GM11168 (cell line): ENCODE results near the gene WIPF3.

Experiments
- in situ Hi-C: fragments of 300-500 bp; cut with MboI; formaldehyde crosslinking; loops from one replicate; pipeline ENCODE4 v1.12.0; 2022; ENCODE audit warnings: low sequenced_read_pairs; ENCODE audit not compliant: unreplicated experiment

The WIPF3 gene, protein sequence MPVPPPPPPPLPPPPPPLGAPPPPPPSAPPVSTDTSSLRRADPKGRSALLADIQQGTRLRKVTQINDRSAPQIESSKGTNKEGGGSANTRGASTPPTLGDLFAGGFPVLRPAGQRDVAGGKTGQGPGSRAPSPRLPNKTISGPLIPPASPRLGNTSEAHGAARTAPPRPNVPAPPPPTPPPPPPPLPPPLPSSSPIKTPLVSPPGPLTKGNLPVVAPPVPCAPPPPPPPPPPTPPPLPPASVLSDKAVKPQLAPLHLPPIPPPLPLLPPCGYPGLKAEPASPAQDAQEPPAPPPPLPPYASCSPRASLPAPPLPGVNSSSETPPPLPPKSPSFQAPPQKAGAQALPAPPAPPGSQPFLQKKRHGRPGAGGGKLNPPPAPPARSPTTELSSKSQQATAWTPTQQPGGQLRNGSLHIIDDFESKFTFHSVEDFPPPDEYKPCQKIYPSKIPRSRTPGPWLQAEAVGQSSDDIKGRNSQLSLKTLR

DNA sequence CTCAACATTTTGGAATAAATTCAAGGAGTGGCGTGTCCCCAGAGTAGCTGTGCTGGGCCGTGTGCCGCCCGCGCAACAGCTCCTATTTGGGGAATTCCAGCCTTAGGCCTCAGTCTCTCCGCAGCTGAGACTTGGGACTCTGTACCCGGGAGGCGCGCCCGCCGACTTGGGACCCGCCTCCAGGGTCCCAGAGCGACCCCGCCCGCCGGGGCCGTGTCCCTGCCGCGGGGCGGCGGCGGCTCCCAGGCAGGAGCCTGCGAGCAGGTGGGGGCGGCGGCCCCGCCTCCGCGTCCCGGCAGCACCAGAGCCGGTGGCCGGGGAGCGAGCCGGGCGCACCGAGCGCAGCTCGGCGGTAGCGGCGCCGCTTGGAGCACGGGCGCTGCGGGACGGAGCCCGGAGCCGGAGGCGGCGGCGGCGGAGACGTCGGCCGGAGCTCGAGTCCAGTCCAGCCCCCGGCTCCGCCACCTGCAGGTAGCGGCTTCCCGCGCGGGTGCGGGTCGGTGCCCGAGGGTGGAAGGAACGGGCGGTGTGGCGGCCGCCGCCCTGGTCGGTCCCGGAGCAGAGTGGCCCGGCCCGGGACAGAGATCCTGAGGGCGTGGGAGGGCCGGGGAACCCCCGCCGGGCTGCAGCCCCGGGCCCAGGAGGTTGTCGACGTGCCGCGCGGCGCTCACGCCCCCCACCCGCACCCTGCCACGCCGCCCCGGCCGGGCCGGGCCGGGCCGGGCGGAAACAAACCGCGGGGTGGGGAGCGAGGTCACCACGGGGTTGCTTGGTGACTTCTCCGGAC is at the start of gene WIPF3:
Gene WIPF3, plus strand, starts transcription at position 301 of the 787 bp plus-strand sequence. CDS start 28,217 bp downstream, outside the sequence.
- in situ Hi-C loops: no loop called here

DNA sequence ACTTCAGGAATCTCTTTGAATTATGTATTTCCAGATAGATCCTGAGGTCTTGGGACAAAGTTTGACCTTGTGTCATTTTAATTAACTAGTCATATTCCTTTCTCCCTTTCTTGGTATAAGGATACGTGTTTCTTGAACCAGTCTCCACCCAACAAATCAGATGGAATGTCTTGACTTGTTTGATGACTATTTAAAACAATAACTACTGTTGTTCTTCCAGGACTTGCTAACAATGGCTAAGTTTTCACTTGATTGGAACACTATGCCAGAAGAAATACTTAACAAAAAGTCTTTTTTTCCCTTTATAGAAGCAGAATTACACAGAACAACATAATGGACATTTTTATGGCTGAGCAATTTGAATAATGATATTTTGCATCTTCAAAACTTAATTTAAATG is 43.0 kb upstream of the WIPF3 start:
- in situ Hi-C loops: no loop called here

DNA sequence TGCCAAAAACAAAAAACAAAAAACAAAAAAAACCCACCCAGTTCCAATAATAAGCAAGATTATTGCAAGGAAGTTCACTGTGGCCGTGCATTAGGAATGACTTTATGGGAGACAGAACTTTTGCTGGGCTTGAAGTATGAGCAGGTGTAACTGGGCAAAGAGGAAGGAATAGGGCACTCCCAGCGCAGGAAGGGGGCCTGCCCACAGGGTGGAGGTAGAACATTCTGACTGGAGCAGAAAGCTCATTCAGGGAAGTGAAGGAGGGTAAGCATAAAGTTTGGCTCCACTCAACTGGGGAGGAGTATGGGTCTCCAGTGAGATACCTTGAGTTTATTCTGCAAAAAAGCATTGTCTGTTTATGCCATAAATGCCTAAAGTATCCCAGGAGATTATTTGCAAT is 42.1 kb upstream of the WIPF3 start:
- in situ Hi-C loops: no loop called here

DNA sequence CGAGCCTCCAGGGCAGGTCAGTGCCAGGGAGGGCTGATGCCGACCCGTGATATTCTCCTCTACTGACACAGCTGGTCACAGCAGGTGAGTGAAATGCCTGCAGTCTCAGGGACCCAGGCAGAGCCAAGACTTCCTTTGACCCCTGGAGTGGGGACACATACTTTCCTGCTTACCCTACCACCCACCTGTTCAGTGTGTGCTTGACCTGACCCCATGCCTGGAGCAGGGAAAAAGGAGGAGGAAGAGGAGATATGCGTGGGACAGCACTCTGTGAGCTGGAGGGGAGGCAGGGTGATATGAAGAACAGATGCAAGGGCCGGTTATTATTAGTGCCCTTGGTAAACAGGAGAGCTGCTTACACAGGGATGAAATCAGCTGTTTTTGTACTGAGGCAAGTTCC is 40.8 kb upstream of the WIPF3 start:
- in situ Hi-C loops: no loop called here

DNA sequence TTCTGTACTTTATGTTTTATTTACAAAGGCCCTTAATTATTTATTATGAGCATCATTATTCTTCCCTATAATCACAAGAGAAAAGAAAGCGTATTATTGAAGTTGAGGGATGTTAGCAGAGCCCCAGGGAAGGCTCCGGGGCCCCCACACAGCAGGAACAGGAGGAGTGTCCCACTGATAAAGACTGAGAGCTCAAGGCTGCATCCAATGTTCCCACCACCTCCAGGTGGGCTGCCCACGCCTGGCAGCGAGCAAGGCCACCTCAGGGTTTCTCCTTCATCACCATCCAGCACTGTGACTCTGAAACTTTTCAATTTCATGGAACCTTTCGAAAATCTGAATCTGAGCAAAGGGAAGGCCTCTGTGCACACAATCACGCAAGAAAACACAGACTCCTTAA is 35.9 kb upstream of the WIPF3 start:
- in situ Hi-C loops: no loop called here

DNA sequence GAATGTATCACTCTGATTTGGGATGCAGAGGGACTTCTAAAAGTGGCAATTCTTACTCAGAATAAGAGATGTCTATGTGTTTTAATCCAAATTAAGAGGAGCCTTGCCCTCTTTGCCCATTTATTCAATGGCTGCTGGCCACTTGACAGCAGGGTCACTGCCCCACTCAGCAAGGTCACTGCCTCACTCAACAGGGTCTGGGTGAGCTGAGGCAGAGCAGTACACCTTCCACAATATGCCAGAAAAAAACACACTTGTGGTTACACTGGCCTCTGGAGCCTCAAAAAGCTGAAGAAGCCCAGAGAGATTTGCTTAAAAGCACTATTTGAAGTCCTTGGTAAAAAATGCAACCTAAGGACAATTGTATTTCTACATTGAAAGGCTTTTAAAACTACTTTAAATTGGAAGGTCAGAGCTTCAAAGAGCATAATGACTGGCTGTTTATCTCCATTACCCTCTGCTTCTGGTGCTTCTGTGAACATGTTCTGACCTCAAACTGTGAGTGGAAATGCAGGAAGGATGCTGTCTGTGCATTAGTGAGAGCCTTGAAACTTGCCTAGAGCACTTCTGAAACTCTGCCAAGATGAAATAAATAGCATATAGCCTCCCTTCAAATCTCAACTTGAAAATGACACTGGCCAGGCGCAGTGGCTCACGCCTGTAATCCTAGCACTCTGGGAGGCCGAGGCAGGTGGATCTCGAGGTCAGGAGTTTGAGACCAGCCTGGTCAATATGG is 35.1 kb upstream of the WIPF3 start:
- in situ Hi-C loops: no loop called here

DNA sequence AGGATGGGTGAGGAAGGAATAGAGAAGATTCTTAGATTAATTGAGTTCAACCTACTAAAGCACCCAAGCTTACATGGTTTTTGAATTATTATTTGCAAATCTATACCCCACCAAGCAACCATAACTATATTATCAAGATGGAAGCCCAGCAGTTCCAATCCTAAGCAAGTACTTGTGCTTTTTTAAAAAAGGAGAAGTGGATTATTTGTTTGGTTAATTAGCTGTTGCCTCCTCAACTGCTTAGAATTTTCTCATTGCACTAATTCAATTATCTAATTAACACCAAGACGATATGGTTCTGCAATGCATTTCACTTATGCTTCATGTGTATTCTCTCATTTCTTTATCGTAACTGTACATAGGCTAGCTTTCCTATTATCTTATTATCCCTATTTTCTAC is 27.3 kb upstream of the WIPF3 start:
- in situ Hi-C loops: no loop called here

DNA sequence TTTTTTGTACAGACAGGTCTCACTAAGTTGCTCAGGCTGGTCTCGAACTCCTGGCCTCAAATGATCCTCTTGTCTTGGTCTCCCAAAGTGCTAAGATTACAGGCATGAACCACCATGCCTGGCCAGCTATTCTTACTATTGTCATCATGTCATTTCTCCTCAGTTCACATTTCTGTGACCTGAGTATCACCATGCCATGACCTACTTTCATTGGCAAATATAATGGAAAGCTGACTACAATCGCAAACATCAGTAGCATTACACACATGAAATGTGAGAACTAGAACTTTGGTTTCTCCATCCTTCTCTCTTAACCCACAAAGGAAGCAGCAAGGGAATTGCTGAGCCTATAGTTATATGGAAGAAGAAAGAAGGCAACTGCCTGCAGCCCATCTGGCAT is 26.0 kb upstream of the WIPF3 start:
- in situ Hi-C loops: no loop called here

DNA sequence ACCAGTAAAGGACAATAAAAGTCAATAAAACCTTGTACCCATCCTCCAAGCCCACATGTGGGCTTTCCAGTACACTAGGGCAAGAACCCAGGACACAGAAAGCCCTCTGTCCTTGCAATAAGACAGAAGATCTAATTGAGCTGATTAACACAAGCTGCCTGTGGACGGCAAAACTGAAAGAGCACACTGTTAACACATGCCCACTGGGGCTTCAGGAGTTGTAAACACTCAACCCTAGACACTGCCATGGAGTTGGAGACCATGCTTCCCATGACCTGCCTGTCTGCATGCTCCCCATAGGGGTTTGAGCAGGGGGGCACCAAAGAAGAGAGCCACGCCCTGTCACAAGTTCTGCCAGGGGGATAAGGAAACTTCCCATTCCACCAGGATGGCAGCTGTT is 22.6 kb upstream of the WIPF3 start:
- in situ Hi-C loops: no loop called here

DNA sequence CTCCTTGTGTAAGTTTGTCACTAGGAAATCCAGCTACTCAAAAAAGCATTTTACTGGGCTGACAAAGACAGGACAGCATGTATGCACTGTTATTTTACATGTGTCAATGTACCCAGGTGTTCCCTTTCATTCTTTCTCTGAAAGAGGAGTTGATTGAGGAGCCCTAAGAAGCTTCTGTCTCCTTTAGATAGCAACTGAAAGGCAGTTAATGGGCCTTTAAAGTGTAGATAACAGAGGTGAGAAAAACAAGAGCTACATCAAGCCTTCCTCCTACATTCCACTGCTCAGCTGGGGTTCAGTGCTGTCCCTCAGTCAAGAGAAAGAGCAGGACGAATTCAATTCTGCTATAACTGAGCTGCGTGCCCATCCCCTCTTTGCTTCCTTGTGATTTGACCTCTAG is 12.8 kb upstream of the WIPF3 start:
- in situ Hi-C loops: no loop called here

DNA sequence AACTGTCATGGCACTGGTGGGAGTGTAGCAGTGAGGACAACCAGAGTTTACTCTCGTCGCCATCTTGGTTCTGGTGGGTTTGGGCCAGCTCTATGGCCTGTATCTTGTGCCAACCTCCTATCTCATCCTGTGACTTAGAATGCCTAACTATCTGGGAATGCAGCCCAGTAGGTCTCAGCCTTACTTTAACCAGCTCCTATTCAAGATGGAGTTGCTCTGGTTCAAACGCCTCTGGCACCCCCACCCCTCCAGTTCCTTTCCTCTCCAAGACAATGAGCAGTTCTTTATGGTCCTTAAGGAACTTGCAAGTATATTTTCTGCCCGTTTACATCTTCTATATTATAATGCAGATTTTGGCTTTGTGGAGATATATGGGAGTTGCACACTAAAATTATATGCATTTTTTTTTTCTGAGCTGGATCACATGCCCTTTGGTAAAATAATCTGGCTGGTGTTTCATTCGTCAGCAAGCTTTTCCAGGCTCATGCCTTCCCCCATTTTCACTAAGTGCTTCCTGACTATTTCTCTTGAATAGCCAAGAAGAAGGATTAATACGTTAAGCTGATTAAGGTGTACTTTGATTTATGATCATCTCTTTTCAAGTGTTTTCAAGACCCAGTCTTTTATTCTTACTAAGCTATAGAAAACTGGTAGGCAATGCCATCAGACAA is 11.2 kb upstream of the WIPF3 start:
- in situ Hi-C loops: no loop called here

DNA sequence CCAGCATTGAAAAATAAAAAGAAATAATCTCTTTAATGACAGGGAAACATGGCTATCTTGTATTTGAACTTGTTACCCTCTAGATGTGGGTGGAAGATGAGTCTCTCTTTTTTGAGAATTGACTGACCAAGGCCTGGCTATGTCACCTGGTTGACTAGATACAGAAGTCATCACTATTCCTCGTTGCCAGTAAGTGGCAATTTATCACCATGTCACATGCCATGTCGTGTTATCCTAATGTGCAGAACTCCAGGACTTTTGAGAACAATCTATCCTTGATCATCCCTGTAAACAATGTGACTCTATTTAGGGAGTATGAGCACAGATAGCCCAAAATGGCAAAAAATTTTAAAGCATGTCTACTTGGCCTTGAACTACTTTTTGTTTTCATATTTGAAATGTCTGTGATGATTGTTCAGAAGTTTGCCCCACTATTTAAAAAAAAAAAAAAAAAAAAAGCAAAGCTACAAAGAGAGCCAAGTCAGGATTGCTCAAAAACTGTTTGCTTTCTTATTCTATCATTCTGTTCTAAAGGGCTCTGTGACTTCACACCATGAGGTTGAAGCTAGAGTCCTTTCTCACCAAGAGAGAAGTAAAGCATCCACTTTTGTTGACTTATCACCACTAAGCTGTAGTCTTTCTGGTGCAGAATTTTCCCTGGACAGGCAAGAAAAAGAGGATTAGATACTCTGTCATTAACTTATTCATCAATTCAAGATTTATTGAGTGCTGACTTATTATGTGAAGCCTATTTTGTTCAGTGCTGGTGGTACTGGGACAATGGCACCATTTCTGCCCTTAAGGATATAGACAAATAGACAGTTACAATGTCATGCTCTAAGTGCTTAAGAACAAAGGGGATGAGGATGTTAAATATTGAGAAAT is 10.4 kb upstream of the WIPF3 start:
- in situ Hi-C loops: no loop called here

DNA sequence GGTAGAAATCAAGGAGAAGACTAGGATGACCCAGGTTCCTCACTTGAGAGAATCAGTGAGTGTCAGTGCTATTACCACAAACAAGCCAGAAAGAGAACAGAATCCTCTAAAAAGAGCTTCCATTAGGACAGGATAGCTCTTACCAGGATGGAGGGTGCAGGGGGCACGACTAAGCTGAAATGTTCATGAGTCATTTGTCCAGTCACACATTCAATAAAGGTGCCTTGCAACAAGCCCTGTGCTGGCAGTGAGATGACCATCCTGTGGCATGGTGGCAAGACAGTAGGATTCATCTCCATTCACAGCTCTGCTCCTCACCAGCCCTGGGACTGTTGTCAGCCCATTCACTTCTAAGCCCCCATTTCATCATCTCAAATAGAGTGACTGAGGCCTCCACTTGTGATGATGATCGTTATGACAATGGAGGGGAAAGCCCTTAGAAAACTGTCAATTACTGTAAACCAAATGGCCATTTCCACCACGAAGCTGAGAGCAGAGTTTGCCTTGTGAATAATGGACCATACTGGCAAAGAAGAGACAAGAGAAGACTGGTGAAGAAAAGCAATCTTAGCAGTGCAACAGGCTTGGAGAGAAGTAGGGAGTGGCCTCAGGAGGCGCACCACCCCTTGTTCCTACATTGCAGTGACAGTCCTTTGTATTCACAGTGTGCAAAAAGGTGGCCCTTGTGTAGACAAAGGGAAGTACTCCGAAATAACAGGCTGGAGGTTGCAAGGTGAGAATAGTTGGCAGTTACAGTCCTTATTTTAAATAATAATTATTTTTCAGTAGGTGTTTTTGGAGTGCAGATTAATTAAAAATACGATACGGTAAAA is 9.0 kb upstream of the WIPF3 start:
- in situ Hi-C loops: no loop called here

DNA sequence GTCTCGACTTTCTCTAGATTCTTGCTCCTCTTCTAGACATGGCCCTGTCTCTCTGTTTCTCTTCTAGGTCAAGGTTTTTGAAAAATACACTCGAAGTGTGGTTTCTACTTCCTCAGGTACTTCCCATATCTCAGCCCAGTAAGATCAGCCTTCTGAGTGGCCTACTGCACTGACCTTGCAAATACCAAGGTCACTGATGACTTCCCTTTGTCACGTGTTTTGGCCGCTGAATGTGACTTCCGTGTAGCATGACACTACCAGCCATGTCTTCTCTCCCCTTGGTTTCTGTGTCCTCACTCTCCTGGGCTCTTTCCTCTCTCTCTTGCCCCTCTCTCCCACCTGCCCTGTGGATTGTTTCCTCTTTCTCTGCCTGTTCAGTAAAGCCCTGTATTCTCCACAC is 7.9 kb upstream of the WIPF3 start:
- in situ Hi-C loops: no loop called here

DNA sequence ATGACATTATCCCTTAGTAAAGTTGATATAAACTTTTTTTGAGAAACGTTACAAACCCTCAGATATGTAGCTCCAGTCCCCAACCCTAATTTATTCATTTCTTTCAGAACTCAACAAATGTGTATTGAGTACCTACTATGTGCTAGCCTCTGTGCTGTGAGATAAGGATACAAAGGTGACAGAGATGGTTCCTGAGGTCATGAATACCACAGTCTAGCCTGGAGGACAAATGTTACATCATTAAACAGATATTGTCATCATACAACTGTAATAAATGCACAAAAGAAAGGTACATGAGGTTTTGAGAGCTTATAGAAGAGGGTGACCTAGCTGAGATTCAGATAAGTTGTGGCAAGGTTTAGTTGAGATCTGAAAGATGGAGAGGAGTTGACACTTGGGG is 4.4 kb upstream of the WIPF3 start:
- in situ Hi-C loops: no loop called here

DNA sequence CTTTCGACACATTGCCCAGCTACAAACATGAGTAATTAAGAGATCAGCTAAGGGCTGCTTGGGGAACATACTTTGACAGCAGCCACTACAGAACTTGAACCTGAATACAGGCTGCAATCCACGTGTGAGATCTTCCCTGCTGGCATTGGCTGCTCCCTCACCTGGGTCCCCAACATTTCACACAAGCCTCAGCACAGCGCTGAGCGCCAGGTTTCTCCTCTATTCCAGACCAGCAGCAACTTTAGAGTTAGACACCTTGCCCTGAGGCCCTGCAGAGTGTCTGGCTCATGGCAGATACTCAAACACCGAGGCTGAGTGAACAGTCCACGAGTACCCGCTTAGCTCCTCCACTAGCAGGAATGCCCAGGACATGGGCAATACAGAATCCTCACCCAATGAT is 1.3 kb upstream of the WIPF3 start:
- in situ Hi-C loops: no loop called here

DNA sequence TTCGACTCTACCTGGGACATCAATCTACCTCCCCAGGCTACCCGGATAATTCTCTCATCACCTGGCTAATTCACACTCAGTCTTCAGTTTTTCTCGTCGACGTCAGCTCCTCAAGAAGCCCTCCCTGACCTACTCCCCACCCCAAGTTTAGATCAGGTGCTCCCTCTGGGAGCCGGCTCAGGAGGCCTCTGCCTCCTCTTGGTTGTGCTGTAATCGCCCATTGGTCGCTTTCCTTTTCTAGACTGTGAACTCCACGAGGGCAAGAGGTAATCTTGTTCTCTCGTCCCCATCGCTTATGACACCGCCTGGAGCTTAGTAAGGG is 461 bp upstream of the WIPF3 start:
- in situ Hi-C loops: no loop called here

DNA sequence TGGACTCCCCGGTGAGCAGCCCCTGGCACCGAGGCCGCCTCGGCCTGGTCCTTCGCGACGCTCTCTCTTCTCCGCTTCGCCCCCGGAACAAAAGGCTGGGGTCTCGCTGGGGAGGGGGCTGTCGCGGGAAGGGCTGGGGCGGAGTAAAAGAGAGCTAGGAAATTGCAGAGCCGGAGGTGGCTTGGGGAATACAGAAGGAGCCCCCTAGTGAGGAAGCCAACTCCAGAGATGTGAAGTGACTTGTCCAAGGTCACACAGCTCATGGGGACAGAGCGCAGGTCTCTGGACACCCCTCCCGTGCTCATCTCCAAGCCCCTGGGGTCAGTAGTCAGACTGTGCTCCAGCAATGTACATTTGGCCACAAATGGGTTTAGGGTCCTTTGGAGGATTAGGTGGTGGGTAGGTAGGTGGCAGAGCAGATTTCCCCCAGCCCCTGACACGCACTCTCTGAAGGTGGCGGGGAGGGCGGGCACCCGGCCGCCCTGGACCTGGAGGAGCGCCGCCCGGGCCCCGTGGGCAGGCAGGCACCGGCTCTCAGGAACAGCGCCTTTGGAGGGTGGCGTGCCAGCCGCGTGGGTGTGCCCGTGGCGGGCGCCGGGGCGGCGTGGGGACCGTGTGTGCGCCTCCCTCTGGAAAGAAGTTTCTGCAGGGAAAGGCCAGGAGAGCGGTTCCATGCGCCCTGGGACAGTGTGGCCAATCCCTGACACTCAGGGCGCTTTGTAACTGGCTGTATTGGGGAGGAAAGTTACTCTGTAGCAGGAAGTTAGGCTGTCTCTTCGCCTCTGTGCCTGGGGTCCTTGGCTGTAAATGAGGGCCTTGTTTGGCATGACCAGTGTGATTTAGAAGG is 910 bp downstream of the WIPF3 start:
- in situ Hi-C loops: no loop called here
